GM12878 (cell line): ENCODE data around the gene SYCE1. TPM values are rescaled to one million over a fixed set of nuclear protein-coding genes. Genes with fewer than 3 reads are reported as not detected.

Source experiments
- ATAC-seq: fragments of 200-7000 bp; cut with Tn5 transposase; 3 replicates; pipeline ENCODE4 v1.9.1; 2020; ENCODE audit warnings: mild to moderate bottlenecking, moderate library complexity
- BruUV-seq: library from RNA; stranded (reverse); fragments of 400-500 nt; replicated peaks from 2 replicates; lab custom pipeline; 2021; lab: Mats Ljungman, UMichigan
- CTCF ChIA-PET: fragments of 300-600 bp; sonication (Branson Sonifier 250); formaldehyde crosslinking; extraction: SDS; loops from one replicate; lab custom pipeline; 2021; ENCODE audit warnings: inconsistent platforms; lab: Yijun Ruan, JAX
- POLR2A ChIA-PET: fragments of 350-600 bp; formaldehyde crosslinking; extraction: SDS; loops from one replicate; lab custom pipeline; 2021; ENCODE audit warnings: inconsistent platforms; lab: Charles Lee
- RAD21 ChIA-PET: fragments of 300-600 bp; sonication (Branson Sonifier 250); formaldehyde crosslinking; loops from one replicate; lab custom pipeline; 2023; ENCODE audit warnings: antibody characterized with exemption; ENCODE audit not compliant: unreplicated experiment; lab: Charles Lee
- SMC1A ChIA-PET: fragments of 300-600 bp; sonication (Branson Sonifier 250); formaldehyde crosslinking; loops from one replicate; lab custom pipeline; 2023; ENCODE audit not compliant: unreplicated experiment, uncharacterized antibody; lab: Charles Lee
- DNase-seq: peaks from one replicate; pipeline ENCODE4 v3.0.0-alpha.2; 2011; ENCODE audit warnings: low read depth, low spot score
- FAIRE-seq: peaks from 3 replicates; lab custom pipeline; 2011; peaks lifted over from hg19 to GRCh38; lab: Jason Lieb, UNC
- H2AFZ ChIP-seq: 2 replicates; pipeline ENCODE4 v1.6.0; 2011; ENCODE audit warnings: low read depth, low read length, control low read depth; ENCODE audit not compliant: control insufficient read depth
- H3K27ac ChIP-seq: 2 replicates; pipeline ENCODE4 v1.5.1; 2011; ENCODE audit warnings: control low read depth; ENCODE audit not compliant: control insufficient read depth, insufficient read depth
- H3K27me3 ChIP-seq, 2 experiments: replicated peaks in 1 of 2; 2 replicates each; pipeline versions ENCODE4 v1.6.0 to v1.6.1; 2011; ENCODE audit warnings: low read length in 1 of 2; ENCODE audit not compliant: control insufficient read depth in 2 of 2, insufficient read depth in 2 of 2
- H3K36me3 ChIP-seq, 2 experiments: 2 replicates each; pipeline ENCODE4 v1.5.1; 2011; ENCODE audit warnings: low read length in 1 of 2; ENCODE audit not compliant: control insufficient read depth in 2 of 2, insufficient read depth in 2 of 2
- H3K4me1 ChIP-seq: 2 replicates; pipeline ENCODE4 v1.6.1; 2011; ENCODE audit warnings: mild to moderate bottlenecking, low read length, moderate library complexity, mixed read lengths; ENCODE audit not compliant: control insufficient read depth, insufficient read depth
- H3K4me2 ChIP-seq: 2 replicates; pipeline ENCODE4 v1.6.0; 2011; ENCODE audit warnings: control low read depth; ENCODE audit not compliant: control insufficient read depth, insufficient read depth
- H3K4me3 ChIP-seq: fragments of 200-600 bp; sonication (generic); 2 replicates; pipeline ENCODE4 v1.5.1; 2016
- H3K79me2 ChIP-seq: 2 replicates; pipeline ENCODE4 v1.6.0; 2011; ENCODE audit warnings: low read length; ENCODE audit not compliant: control insufficient read depth, insufficient read depth
- H3K9ac ChIP-seq: 2 replicates; pipeline ENCODE4 v1.8.0; 2011; ENCODE audit warnings: low read length, control low read depth, mixed read lengths; ENCODE audit not compliant: control insufficient read depth, insufficient read depth
- H3K9me3 ChIP-seq: replicated peaks from 3 replicates; pipeline ENCODE4 v1.5.1; 2011; ENCODE audit warnings: mild to moderate bottlenecking, low read length; ENCODE audit not compliant: control insufficient read depth, insufficient read depth
- H4K20me1 ChIP-seq: 2 replicates; pipeline ENCODE4 v1.6.0; 2011; ENCODE audit not compliant: control insufficient read depth, insufficient read depth
- CEBPB ChIP-seq, 2 experiments: fragments of 150-350 bp in 1 of 2; IDR thresholded peaks; 2 replicates each; pipeline ENCODE4 v1.6.1; 2012 to 2014; ENCODE audit warnings: low read depth in 2 of 2, low read length in 2 of 2, borderline replicate concordance in 1 of 2, inconsistent platforms in 1 of 2
- CREM ChIP-seq: IDR thresholded peaks from 2 replicates; pipeline ENCODE4 v1.6.1; 2014; ENCODE audit warnings: antibody characterized with exemption, low read depth
- IRF4 ChIP-seq: IDR thresholded peaks from 2 replicates; pipeline ENCODE4 v1.6.1; 2011; ENCODE audit warnings: low read depth, low read length
- NR2C1 ChIP-seq: fragments of 450-650 bp; IDR thresholded peaks from 2 replicates; pipeline ENCODE4 v1.6.1; 2017; ENCODE audit warnings: antibody characterized with exemption, mild to moderate bottlenecking, moderate library complexity
- WRNIP1 ChIP-seq: IDR thresholded peaks from 2 replicates; pipeline ENCODE4 v1.6.1; 2011; ENCODE audit warnings: low read depth, low read length, improper control_type of control experiment, borderline replicate concordance
- WGBS: methylation state at CpG from one replicate; pipeline ENCODE4 v1.1.6; 2016; ENCODE audit warnings: low lambda C conversion rate; ENCODE audit not compliant: insufficient replicate concordance, insufficient coverage; ENCODE audit errors: missing lambda C conversion rate; 5-methylcytosine and 5-hydroxymethylcytosine counted together
- in situ Hi-C: fragments of 300-500 bp; cut with MboI; formaldehyde crosslinking; loops from 9 replicates; pipeline ENCODE4 v1.14.3; 2018; ENCODE audit warnings: mixed read lengths
- intact Hi-C: fragments of 100-400 bp; cut with micrococcal nuclease; formaldehyde crosslinking; loops from one replicate; pipeline ENCODE4 v1.14.2; 2022; ENCODE audit not compliant: unreplicated experiment
- polyA plus RNA-seq, 11 experiments: library from polyadenylated mRNA; depleted of rRNA in 4 of 11; unstranded in 6 of 11; stranded (reverse) in 5 of 11; fragments of >200 nt; fragmentation: Nextera tagmentation in 4 of 11; fragmentation: Illumina TruSeq in 1 of 11; extraction: Ambion mirVana in 4 of 11; extraction: Trizol in 1 of 11; gene quantifications; 1 replicate in 1 of 11; 2 replicates in 10 of 11; pipeline versions ENCODE4 v1.2.1 to v1.2.3, GENCODE V29; 2011 to 2016; ENCODE audit warnings: inconsistent platforms in 2 of 11, missing spikeins in 2 of 11, low read depth in 1 of 11
- total RNA-seq, 4 experiments: library from RNA; depleted of rRNA in 3 of 4; stranded (reverse); fragments of >200 nt in 3 of 4; fragmentation: Illumina TruSeq in 1 of 4; extraction: Trizol in 1 of 4; gene quantifications; 2 replicates each; pipeline versions ENCODE4 v1.2.1 to v1.2.3, GENCODE V29; 2013 to 2021
- TF ChIP-seq, protein P1 (sequence below): fragments of 450-650 bp; IDR thresholded peaks from 2 replicates; pipeline ENCODE4 v1.6.1; 2017; ENCODE audit warnings: mild to moderate bottlenecking
- TF ChIP-seq, protein P2 (sequence below): IDR thresholded peaks from 2 replicates; pipeline ENCODE4 v1.6.1; 2012; ENCODE audit warnings: low read length, inconsistent platforms

Gene SYCE1
- total and polyA plus RNA-seq, 10 of the 15 experiments (the other 5 are each of a cell fraction or from before 2014, with no cell fraction given): not detected

- TF ChIP-seq IRF4 (no peak), CREM (no peak)
- TF ChIP-seq, protein P1, sequence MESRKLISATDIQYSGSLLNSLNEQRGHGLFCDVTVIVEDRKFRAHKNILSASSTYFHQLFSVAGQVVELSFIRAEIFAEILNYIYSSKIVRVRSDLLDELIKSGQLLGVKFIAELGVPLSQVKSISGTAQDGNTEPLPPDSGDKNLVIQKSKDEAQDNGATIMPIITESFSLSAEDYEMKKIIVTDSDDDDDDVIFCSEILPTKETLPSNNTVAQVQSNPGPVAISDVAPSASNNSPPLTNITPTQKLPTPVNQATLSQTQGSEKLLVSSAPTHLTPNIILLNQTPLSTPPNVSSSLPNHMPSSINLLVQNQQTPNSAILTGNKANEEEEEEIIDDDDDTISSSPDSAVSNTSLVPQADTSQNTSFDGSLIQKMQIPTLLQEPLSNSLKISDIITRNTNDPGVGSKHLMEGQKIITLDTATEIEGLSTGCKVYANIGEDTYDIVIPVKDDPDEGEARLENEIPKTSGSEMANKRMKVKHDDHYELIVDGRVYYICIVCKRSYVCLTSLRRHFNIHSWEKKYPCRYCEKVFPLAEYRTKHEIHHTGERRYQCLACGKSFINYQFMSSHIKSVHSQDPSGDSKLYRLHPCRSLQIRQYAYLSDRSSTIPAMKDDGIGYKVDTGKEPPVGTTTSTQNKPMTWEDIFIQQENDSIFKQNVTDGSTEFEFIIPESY: no peak
Measured at GRCh38 chr10:133567119-133567518, 1.7 kb upstream of the SYCE1 start (continued).

DNA sequence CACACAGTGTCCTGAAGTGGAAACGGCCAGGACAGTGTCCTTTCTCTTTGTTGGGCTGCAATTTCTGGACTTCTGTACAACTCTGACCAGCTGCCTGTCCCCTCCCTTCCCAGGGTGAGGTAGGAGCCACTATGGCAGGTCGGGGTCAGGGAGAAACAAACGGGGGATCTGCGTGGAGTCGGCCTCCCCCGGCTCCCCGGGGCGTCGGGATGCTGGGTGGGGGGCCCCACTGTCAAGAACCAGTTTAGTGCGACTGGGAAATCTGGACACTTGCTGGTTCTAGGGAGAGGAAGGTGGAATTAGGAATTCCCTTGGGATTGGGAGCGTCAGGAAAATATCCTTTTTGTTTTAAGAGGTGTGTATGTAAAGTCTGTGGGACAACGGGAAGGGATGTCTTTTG, 567 bp downstream of the SYCE1 start:
- 47% methylated on average over 12 of the region's 12 CpGs for WGBS
- no peak overlapping the region for H3K4me3 ChIP-seq
- TF ChIP-seq WRNIP1 (no peak), NR2C1 (no peak), CEBPB (IDR thresholded peaks at IDR 0.05; ENCODE audit: borderline replicate concordance in 1 of 2, low read depth in 2 of 2, low read length in 2 of 2) (no peak)
- TF ChIP-seq, protein P2, sequence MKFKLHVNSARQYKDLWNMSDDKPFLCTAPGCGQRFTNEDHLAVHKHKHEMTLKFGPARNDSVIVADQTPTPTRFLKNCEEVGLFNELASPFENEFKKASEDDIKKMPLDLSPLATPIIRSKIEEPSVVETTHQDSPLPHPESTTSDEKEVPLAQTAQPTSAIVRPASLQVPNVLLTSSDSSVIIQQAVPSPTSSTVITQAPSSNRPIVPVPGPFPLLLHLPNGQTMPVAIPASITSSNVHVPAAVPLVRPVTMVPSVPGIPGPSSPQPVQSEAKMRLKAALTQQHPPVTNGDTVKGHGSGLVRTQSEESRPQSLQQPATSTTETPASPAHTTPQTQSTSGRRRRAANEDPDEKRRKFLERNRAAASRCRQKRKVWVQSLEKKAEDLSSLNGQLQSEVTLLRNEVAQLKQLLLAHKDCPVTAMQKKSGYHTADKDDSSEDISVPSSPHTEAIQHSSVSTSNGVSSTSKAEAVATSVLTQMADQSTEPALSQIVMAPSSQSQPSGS: no peak
- TF ChIP-seq, all 136 proteins: peak for 0
- Histone ChIP-seq H3K9ac (no peak overlapping the region), H3K27ac (no peak overlapping the region), H4K20me1 (no peaks in the 10 kb centered on the region), H3K4me2 (no peak overlapping the region), H2AFZ (no peak overlapping the region), H3K27me3 (no peaks in the 10 kb centered on the region), H3K4me1 (no peaks in the 10 kb centered on the region), H3K9me3 (peaks cover 3% of the 10 kb centered on the region; the same call in 2 of the 3 replicates), H3K79me2 (no peaks in the 10 kb centered on the region), H3K36me3 (no peaks in the 10 kb centered on the region)
- no TSS peak for BruUV-seq
- in situ Hi-C loops (no loop called here), intact Hi-C loops (no loop called here)
- ChIA-PET SMC1A (no interaction called here), CTCF (no interaction called here), RAD21 (no interaction called here), POLR2A (no interaction called here)
- DNase-seq (no peak), ATAC-seq (no peak), FAIRE-seq (no peak)
